WTC11 (cell line): ENCODE data around the gene TASP1. TPM values are rescaled to one million over a fixed set of nuclear protein-coding genes. Genes with fewer than 3 reads are reported as not detected.

Experiments
- ATAC-seq: fragments of 200-7000 bp; cut with Tn5 transposase; 2 replicates; pipeline ENCODE4 v1.10.0; 2021; ENCODE audit warnings: mild to moderate bottlenecking, moderate library complexity
- CTCF ChIA-PET: fragments of 300-600 bp; sonication (Branson Sonifier 250); formaldehyde crosslinking; loops from one replicate; lab custom pipeline; 2021; ENCODE audit warnings: antibody characterized with exemption; lab: Charles Lee
- POLR2A ChIA-PET: fragments of 350-600 bp; sonication (Branson Sonifier 250); formaldehyde crosslinking; loops from one replicate; lab custom pipeline; 2021; ENCODE audit warnings: antibody characterized with exemption; lab: Charles Lee
- DNase-seq: peaks from one replicate; pipeline ENCODE4 v3.0.0; 2021; ENCODE audit warnings: low spot score
- H3K27ac Mint-ChIP-seq: 2 replicates; pipeline ENCODE4 v1.8.0; 2021; ENCODE audit warnings: mixed read lengths
- H3K27me3 Mint-ChIP-seq: 2 replicates; pipeline ENCODE4 v1.8.0; 2021; ENCODE audit warnings: low read depth, mild to moderate bottlenecking, moderate library complexity, mixed read lengths
- H3K36me3 Mint-ChIP-seq: 2 replicates; pipeline ENCODE4 v1.8.0; 2021; ENCODE audit warnings: mixed read lengths
- H3K4me1 Mint-ChIP-seq: 2 replicates; pipeline ENCODE4 v1.8.0; 2022; ENCODE audit warnings: mixed read lengths
- H3K4me3 Mint-ChIP-seq: 2 replicates; pipeline ENCODE4 v1.8.0; 2021; ENCODE audit warnings: mild to moderate bottlenecking, moderate library complexity, mixed read lengths
- H3K9me3 Mint-ChIP-seq: 2 replicates; pipeline ENCODE4 v1.8.0; 2021; ENCODE audit warnings: mixed read lengths
- AFF4 ChIP-seq: sonication (generic); formaldehyde crosslinking; IDR thresholded peaks from 2 replicates; pipeline ENCODE4 v1.8.1; 2023; ENCODE audit warnings: mild to moderate bottlenecking, missing genetic modification reagents, borderline replicate concordance
- ARID4B ChIP-seq: sonication (generic); formaldehyde crosslinking; IDR thresholded peaks from 2 replicates; pipeline ENCODE4 v1.8.0; 2023; ENCODE audit warnings: missing genetic modification reagents, mild to moderate bottlenecking, borderline replicate concordance
- ATF2 ChIP-seq: sonication (generic); formaldehyde crosslinking; IDR thresholded peaks from 2 replicates; pipeline ENCODE4 v1.8.1; 2022; ENCODE audit warnings: low read depth, missing genetic modification reagents, borderline replicate concordance
- ATF3 ChIP-seq: sonication (generic); formaldehyde crosslinking; conservative IDR thresholded peaks from 2 replicates; pipeline ENCODE4 v1.8.1; 2022; ENCODE audit warnings: mild to moderate bottlenecking, missing genetic modification reagents
- CBFB ChIP-seq: sonication (generic); formaldehyde crosslinking; IDR thresholded peaks from 2 replicates; pipeline ENCODE4 v1.8.1; 2022; ENCODE audit warnings: mild to moderate bottlenecking, low read depth, missing genetic modification reagents
- CREM ChIP-seq: sonication (generic); formaldehyde crosslinking; IDR thresholded peaks from 2 replicates; pipeline ENCODE4 v1.8.1; 2022; ENCODE audit warnings: mild to moderate bottlenecking, missing genetic modification reagents, moderate library complexity
- CTCF ChIP-seq: fragments of 200-600 bp; IDR thresholded peaks from 2 replicates; pipeline ENCODE4 v1.8.0; 2022; ENCODE audit warnings: antibody characterized with exemption
- E2F1 ChIP-seq: sonication (generic); formaldehyde crosslinking; IDR thresholded peaks from 2 replicates; pipeline ENCODE4 v1.8.0; 2022; ENCODE audit warnings: mild to moderate bottlenecking, missing genetic modification reagents
- HMGA2 ChIP-seq: fragments of 250-450 bp; sonication (Bioruptor Pico); IDR thresholded peaks from 2 replicates; pipeline ENCODE4 v1.4.0; 2021; ENCODE audit warnings: mild to moderate bottlenecking, moderate library complexity
- HMGXB4 ChIP-seq: sonication (generic); formaldehyde crosslinking; IDR thresholded peaks from 2 replicates; pipeline ENCODE4 v1.8.1; 2023; ENCODE audit warnings: mild to moderate bottlenecking, moderate library complexity, missing genetic modification reagents
- JAZF1 ChIP-seq: fragments of 250-450 bp; sonication (Bioruptor Pico); IDR thresholded peaks from 2 replicates; pipeline ENCODE4 v1.9.0; 2021; ENCODE audit warnings: moderate library complexity, mild to moderate bottlenecking, inconsistent platforms
- JUN ChIP-seq: sonication (generic); formaldehyde crosslinking; IDR thresholded peaks from 2 replicates; pipeline ENCODE4 v1.8.0; 2023; ENCODE audit warnings: mild to moderate bottlenecking, missing genetic modification reagents
- SMAD4 ChIP-seq: sonication (generic); formaldehyde crosslinking; IDR thresholded peaks from 2 replicates; pipeline ENCODE4 v1.8.0; 2022; ENCODE audit warnings: mild to moderate bottlenecking, missing genetic modification reagents
- SP1 ChIP-seq: sonication (generic); formaldehyde crosslinking; conservative IDR thresholded peaks from 2 replicates; pipeline ENCODE4 v1.8.1; 2022; ENCODE audit warnings: missing genetic modification reagents
- ZBTB21 ChIP-seq: sonication (generic); formaldehyde crosslinking; IDR thresholded peaks from 2 replicates; pipeline ENCODE4 v1.8.1; 2023; ENCODE audit warnings: mild to moderate bottlenecking, missing genetic modification reagents, borderline replicate concordance
- ZNF121 ChIP-seq: sonication (generic); formaldehyde crosslinking; IDR thresholded peaks from 2 replicates; pipeline ENCODE4 v1.8.0; 2023; ENCODE audit warnings: missing genetic modification reagents
- ZNF396 ChIP-seq: fragments of 250-450 bp; sonication (Bioruptor Pico); IDR thresholded peaks from 2 replicates; pipeline ENCODE4 v1.8.0; 2021; ENCODE audit warnings: mild to moderate bottlenecking, moderate library complexity, borderline replicate concordance
- ZNF416 ChIP-seq: fragments of 250-450 bp; sonication (Bioruptor Pico); IDR thresholded peaks from 2 replicates; pipeline ENCODE4 v1.9.0; 2021; ENCODE audit warnings: mild to moderate bottlenecking, inconsistent platforms
- ZNF423 ChIP-seq: fragments of 250-450 bp; sonication (Bioruptor Pico); IDR thresholded peaks from 2 replicates; pipeline ENCODE4 v2.1.2; 2022; ENCODE audit warnings: mild to moderate bottlenecking, moderate library complexity
- ZSCAN18 ChIP-seq: fragments of 250-450 bp; sonication (Bioruptor Pico); IDR thresholded peaks from 2 replicates; pipeline ENCODE4 v2.1.2; 2022; ENCODE audit warnings: mild to moderate bottlenecking, moderate library complexity
- total RNA-seq: library from RNA; stranded (reverse); gene quantifications from 3 replicates; pipeline ENCODE4 v1.2.3, GENCODE V29; 2021

TASP1 gene
- total RNA-seq, 1 experiment from 2014 or later, result 12.4 TPM

GRCh38 chr20:13638496-13639149 lies at the start of gene TASP1 (continued):
- TF ChIP-seq JAZF1 (CRISPR knock-in tag), result no peak
- TF ChIP-seq ZBTB21, result no peak
- TF ChIP-seq ARID4B, result peak; percentile 78; the same call in 1 of the 2 replicates
- TF ChIP-seq ZNF416 (CRISPR knock-in tag), result no peak
- no peak for TF ChIP-seq HMGXB4 (CRISPR knock-in tag)
- TF ChIP-seq ZNF121 (CRISPR knock-in tag), result no peak
- no peak for TF ChIP-seq ZSCAN18 (CRISPR knock-in tag)
- 0 out of 2 replicates have a peak, but pooled peaks have one; percentile 62 for TF ChIP-seq CBFB

GRCh38 chr20:13687815-13688214 lies 49.1 kb upstream of the TASP1 start:
- POLR2A ChIA-PET, result interaction anchor here (0.6 kb wide), 1 partner anchor 12 kb away, joined by 5 read pairs; no protein-coding TSS in a partner anchor
- no peak for ATAC-seq
- CTCF ChIA-PET, result no interaction called here
- no peak overlapping the region for H3K27ac Mint-ChIP-seq
- no peaks in the 10 kb centered on the region for H3K4me1 Mint-ChIP-seq
- H3K9me3 Mint-ChIP-seq, result peaks cover 16% of the 10 kb centered on the region
- DNase-seq, result no peak
- no peaks in the 10 kb centered on the region for H3K36me3 Mint-ChIP-seq
- no peak overlapping the region for H3K4me3 Mint-ChIP-seq
- no peaks in the 10 kb centered on the region for H3K27me3 Mint-ChIP-seq
- TF ChIP-seq AFF4 (CRISPR knock-in tag) (no peak), JUN (CRISPR knock-in tag) (no peak), HMGA2 (CRISPR knock-in tag) (no peak), E2F1 (CRISPR knock-in tag) (no peak), ATF3 (CRISPR knock-in tag) (no peak), CTCF (no peak), SMAD4 (CRISPR knock-in tag) (no peak), CREM (CRISPR knock-in tag) (no peak), ZNF423 (CRISPR knock-in tag) (no peak), ATF2 (no peak), ZNF396 (no peak), SP1 (CRISPR knock-in tag) (no peak)
